Adrenal gland (tissue), 5 donors: ENCODE results near the gene DMRTC1.
"Not testable (repeated sequence)": the region's sequence is repeated elsewhere in the genome, so short reads cannot be mapped to it uniquely, and the experiment has no call there.

Experiments used
- POLR2A ChIP-seq, 2 donors: fragments of 450-650 bp; IDR thresholded peaks; one replicate each; pipeline ENCODE4 v1.6.1; 2017; ENCODE audit warnings: antibody characterized with exemption in 2 of 2, mild to moderate bottlenecking in 2 of 2, moderate library complexity in 1 of 2
- TF ChIP-seq, protein P1 (sequence below), 6 experiments: fragments of 450-650 bp in 4 of 6; fragments of 200-600 bp in 2 of 6; sonication (generic) in 1 of 6; IDR thresholded peaks; 1 replicate in 5 of 6; 2 replicates in 1 of 6; pipeline versions ENCODE4 v1.5.1 to v1.8.0; 2016 to 2021; ENCODE audit warnings: antibody characterized with exemption in 6 of 6, mild to moderate bottlenecking in 2 of 6, moderate library complexity in 1 of 6
- donor health status: DM: no; HTN: no; CAD: no.

- TF ChIP-seq, protein P1, sequence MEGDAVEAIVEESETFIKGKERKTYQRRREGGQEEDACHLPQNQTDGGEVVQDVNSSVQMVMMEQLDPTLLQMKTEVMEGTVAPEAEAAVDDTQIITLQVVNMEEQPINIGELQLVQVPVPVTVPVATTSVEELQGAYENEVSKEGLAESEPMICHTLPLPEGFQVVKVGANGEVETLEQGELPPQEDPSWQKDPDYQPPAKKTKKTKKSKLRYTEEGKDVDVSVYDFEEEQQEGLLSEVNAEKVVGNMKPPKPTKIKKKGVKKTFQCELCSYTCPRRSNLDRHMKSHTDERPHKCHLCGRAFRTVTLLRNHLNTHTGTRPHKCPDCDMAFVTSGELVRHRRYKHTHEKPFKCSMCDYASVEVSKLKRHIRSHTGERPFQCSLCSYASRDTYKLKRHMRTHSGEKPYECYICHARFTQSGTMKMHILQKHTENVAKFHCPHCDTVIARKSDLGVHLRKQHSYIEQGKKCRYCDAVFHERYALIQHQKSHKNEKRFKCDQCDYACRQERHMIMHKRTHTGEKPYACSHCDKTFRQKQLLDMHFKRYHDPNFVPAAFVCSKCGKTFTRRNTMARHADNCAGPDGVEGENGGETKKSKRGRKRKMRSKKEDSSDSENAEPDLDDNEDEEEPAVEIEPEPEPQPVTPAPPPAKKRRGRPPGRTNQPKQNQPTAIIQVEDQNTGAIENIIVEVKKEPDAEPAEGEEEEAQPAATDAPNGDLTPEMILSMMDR (IDR thresholded peaks at IDR 0.05): not testable (repeated sequence)
- TF ChIP-seq POLR2A (IDR thresholded peaks at IDR 0.05): not testable (repeated sequence)
Measured at GRCh38 chrX:72882898-72883297, 60.7 kb downstream of the DMRTC1 start.
